K562 (cell line): ENCODE results near the gene ACOT9. TPM values are rescaled to one million over a fixed set of nuclear protein-coding genes. Genes with fewer than 3 reads are reported as not detected.
A peak's percentile ranks its signal among the peaks of the same experiment; 100 is the strongest.

Experiments used
- BRCA1 ChIP-seq, 2 experiments: fragments of 450-650 bp in 1 of 2; sonication (generic) in 1 of 2; formaldehyde crosslinking in 1 of 2; IDR thresholded peaks; 2 replicates each; pipeline versions ENCODE4 v1.5.0 to v1.6.1; 2017 to 2020; ENCODE audit warnings: mild to moderate bottlenecking in 1 of 2, missing genetic modification reagents in 1 of 2
- CTBP1 ChIP-seq: fragments of 450-650 bp; IDR thresholded peaks from 2 replicates; pipeline ENCODE4 v1.6.1; 2016; ENCODE audit warnings: borderline replicate concordance
- GATA2 ChIP-seq: sonication (generic); formaldehyde crosslinking; IDR thresholded peaks from 2 replicates; pipeline ENCODE4 v1.4.0; 2020; ENCODE audit warnings: mild to moderate bottlenecking, missing genetic modification reagents
- MITF ChIP-seq: IDR thresholded peaks from 2 replicates; pipeline ENCODE4 v1.6.1; 2014; ENCODE audit warnings: antibody characterized with exemption
- RAD21 ChIP-seq, 2 experiments: fragments of 250-450 bp in 1 of 2; fragments of 450-650 bp in 1 of 2; sonication (Bioruptor Pico) in 1 of 2; formaldehyde crosslinking in 1 of 2; IDR thresholded peaks in 1 of 2; conservative IDR thresholded peaks in 1 of 2; 2 replicates each; pipeline versions ENCODE4 v1.4.0 to v1.8.0; 2020 to 2022; ENCODE audit warnings: mild to moderate bottlenecking in 2 of 2, moderate library complexity in 1 of 2
- RFX1 ChIP-seq: fragments of 450-650 bp; IDR thresholded peaks from 2 replicates; pipeline ENCODE4 v1.6.1; 2016; ENCODE audit warnings: mild to moderate bottlenecking, moderate library complexity
- SMAD1 ChIP-seq: fragments of 150-350 bp; IDR thresholded peaks from 2 replicates; pipeline ENCODE4 v1.6.1; 2014; ENCODE audit warnings: low read length, low read depth; ENCODE audit not compliant: partially characterized antibody
- SRSF7 ChIP-seq: fragments of 200-400 bp; formaldehyde crosslinking; optimal IDR thresholded peaks from 2 replicates; pipeline ENCODE3; 2017; ENCODE audit warnings: mild to moderate bottlenecking, low read depth, low read length
- XRCC3 ChIP-seq: fragments of 450-650 bp; IDR thresholded peaks from 2 replicates; pipeline ENCODE4 v1.6.1; 2017; ENCODE audit warnings: mild to moderate bottlenecking, moderate library complexity
- ZEB2 ChIP-seq: fragments of 450-650 bp; IDR thresholded peaks from 2 replicates; pipeline ENCODE4 v1.6.1; 2016
- ZFP1 ChIP-seq: fragments of 450-650 bp; formaldehyde crosslinking; IDR thresholded peaks from 2 replicates; pipeline ENCODE4 v1.4.0; 2020; ENCODE audit warnings: mild to moderate bottlenecking, mixed read lengths
- ZNF444 ChIP-seq: fragments of 250-450 bp; sonication (Bioruptor Pico); IDR thresholded peaks from 2 replicates; pipeline ENCODE4 v1.4.0; 2020; ENCODE audit warnings: mild to moderate bottlenecking, moderate library complexity
- ZNF445 ChIP-seq: fragments of 250-450 bp; sonication (Bioruptor Pico); IDR thresholded peaks from 2 replicates; pipeline ENCODE4 v1.4.0; 2020; ENCODE audit warnings: low read depth, mild to moderate bottlenecking, moderate library complexity
- ZNF589 ChIP-seq: fragments of 200-800 bp; sonication (Bioruptor generic); IDR thresholded peaks from 2 replicates; pipeline ENCODE4 v1.6.1; 2016; ENCODE audit warnings: low read depth, missing genetic modification characterization, missing compliant biosample characterization
- polyA plus RNA-seq, 8 experiments: library from polyadenylated mRNA; depleted of rRNA in 4 of 8; stranded (reverse) in 5 of 8; unstranded in 3 of 8; fragments of >200 nt; fragmentation: Nextera tagmentation in 2 of 8; fragmentation: Illumina TruSeq in 1 of 8; extraction: Ambion mirVana in 2 of 8; extraction: Trizol in 1 of 8; gene quantifications; 2 replicates each; pipeline versions ENCODE4 v1.2.1 to v1.2.3, GENCODE V29; 2011 to 2014; ENCODE audit warnings: inconsistent platforms in 1 of 8, missing spikeins in 1 of 8
- total RNA-seq, 7 experiments: library from RNA; depleted of rRNA in 6 of 7; stranded (reverse); fragments of >200 nt in 6 of 7; fragmentation: Illumina TruSeq in 2 of 7; extraction: Trizol in 2 of 7; gene quantifications; 2 replicates each; pipeline versions ENCODE4 v1.2.1 to v1.2.3, GENCODE V29; 2011 to 2021; ENCODE audit warnings: low replicate concordance in 1 of 7
- TF ChIP-seq, protein P1 (sequence below), 2 experiments: fragments of 450-650 bp; formaldehyde crosslinking in 1 of 2; IDR thresholded peaks; 2 replicates each; pipeline versions ENCODE4 v1.4.0 to v1.6.1; 2014 to 2020; ENCODE audit warnings: mild to moderate bottlenecking in 2 of 2, borderline replicate concordance in 1 of 2, low read depth in 1 of 2
- TF ChIP-seq, protein P2 (sequence below), 2 experiments: fragments of 450-650 bp; IDR thresholded peaks; 2 replicates each; pipeline ENCODE4 v1.6.1; 2016

Gene ACOT9
- total and polyA plus RNA-seq, 9 of the 15 experiments (the other 6 are each of a cell fraction or from before 2014, with no cell fraction given), result 31.2 to 80.9 (median 45.3) TPM

DNA sequence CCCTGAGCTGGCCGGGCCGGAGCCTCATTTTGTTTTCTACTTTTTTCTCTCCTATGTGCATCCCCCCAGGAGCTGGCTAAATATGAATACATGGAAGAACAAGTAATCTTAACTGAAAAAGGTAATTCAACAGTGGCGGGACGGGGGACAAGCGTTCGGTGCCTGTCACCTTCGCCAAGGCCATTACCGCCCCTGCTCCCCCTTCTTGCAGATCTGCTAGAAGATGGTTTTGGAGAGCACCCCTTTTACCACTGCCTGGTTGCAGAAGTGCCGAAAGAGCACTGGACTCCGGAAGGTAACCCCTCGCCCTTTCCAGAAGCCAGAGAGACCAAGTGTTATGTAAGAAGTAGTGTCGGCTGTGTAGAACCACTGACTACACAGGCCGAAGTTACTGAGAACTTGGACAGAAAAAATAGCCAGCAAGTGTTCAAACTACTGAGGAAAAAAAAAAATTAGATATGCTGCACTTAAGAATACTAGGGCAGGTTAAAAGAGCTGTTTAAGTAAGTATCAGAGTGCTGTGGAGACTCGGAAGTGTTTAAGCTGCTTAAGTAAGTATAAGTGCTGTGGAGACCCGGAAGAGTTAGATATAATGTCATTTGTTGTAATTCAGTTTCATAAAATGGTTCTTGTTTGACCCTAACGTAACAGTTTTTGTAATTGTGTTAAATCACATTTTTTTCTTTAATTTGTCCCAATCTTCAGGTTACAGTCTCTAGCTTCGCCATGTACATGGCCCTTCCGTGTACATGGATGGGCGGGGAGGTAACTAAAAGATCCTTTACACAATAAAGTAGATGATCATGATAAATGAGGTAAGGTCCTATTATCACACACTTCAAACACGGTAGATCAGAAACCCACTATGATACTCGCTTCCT is 40.8 kb upstream of the ACOT9 start (continued):
- TF ChIP-seq MITF (no peak), GATA2 (CRISPR knock-in tag) (no peak), CTBP1 (no peak), BRCA1 (IDR thresholded peaks at IDR 0.05) (no peak), BRCA1 (CRISPR knock-in tag; IDR thresholded peaks at IDR 0.05) (no peak), SRSF7 (no peak), ZEB2 (no peak), ZNF589 (CRISPR knock-in tag) (no peak), ZNF445 (CRISPR knock-in tag) (no peak), RAD21 (CRISPR knock-in tag; conservative IDR thresholded peaks at IDR 0.05 in 1 of 2, IDR thresholded peaks at IDR 0.05 in 1 of 2) (no peak), XRCC3 (no peak), ZNF444 (CRISPR knock-in tag) (no peak), ZFP1 (no peak), SMAD1 (peak; percentile 46), RFX1 (no peak)
- TF ChIP-seq, protein P1, sequence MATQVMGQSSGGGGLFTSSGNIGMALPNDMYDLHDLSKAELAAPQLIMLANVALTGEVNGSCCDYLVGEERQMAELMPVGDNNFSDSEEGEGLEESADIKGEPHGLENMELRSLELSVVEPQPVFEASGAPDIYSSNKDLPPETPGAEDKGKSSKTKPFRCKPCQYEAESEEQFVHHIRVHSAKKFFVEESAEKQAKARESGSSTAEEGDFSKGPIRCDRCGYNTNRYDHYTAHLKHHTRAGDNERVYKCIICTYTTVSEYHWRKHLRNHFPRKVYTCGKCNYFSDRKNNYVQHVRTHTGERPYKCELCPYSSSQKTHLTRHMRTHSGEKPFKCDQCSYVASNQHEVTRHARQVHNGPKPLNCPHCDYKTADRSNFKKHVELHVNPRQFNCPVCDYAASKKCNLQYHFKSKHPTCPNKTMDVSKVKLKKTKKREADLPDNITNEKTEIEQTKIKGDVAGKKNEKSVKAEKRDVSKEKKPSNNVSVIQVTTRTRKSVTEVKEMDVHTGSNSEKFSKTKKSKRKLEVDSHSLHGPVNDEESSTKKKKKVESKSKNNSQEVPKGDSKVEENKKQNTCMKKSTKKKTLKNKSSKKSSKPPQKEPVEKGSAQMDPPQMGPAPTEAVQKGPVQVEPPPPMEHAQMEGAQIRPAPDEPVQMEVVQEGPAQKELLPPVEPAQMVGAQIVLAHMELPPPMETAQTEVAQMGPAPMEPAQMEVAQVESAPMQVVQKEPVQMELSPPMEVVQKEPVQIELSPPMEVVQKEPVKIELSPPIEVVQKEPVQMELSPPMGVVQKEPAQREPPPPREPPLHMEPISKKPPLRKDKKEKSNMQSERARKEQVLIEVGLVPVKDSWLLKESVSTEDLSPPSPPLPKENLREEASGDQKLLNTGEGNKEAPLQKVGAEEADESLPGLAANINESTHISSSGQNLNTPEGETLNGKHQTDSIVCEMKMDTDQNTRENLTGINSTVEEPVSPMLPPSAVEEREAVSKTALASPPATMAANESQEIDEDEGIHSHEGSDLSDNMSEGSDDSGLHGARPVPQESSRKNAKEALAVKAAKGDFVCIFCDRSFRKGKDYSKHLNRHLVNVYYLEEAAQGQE (IDR thresholded peaks at IDR 0.05; ENCODE audit: borderline replicate concordance), result no peak
- TF ChIP-seq, protein P1 (CRISPR knock-in tag; IDR thresholded peaks at IDR 0.05; ENCODE audit: low read depth), result no peak
- TF ChIP-seq, protein P2, sequence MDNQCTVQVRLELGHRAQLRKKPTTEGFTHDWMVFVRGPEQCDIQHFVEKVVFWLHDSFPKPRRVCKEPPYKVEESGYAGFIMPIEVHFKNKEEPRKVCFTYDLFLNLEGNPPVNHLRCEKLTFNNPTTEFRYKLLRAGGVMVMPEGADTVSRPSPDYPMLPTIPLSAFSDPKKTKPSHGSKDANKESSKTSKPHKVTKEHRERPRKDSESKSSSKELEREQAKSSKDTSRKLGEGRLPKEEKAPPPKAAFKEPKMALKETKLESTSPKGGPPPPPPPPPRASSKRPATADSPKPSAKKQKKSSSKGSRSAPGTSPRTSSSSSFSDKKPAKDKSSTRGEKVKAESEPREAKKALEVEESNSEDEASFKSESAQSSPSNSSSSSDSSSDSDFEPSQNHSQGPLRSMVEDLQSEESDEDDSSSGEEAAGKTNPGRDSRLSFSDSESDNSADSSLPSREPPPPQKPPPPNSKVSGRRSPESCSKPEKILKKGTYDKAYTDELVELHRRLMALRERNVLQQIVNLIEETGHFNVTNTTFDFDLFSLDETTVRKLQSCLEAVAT (IDR thresholded peaks at IDR 0.05), result peak in 1 of 2 experiments; percentile 70; a peak in 3 of 4 replicates
